K562 (cell line): ENCODE results near the gene ACAP3. TPM values are rescaled to one million over a fixed set of nuclear protein-coding genes. Genes with fewer than 3 reads are reported as not detected.

Experiments used
- BCOR ChIP-seq: fragments of 450-650 bp; IDR thresholded peaks from 2 replicates; pipeline ENCODE4 v1.6.1; 2016
- EP300 ChIP-seq: IDR thresholded peaks from 2 replicates; pipeline ENCODE4 v1.6.1; 2012; ENCODE audit warnings: low read length, improper control_type of control experiment
- NFE2 ChIP-seq: IDR thresholded peaks from 2 replicates; pipeline ENCODE4 v1.6.1; 2014; ENCODE audit warnings: antibody characterized with exemption, low read depth
- SMAD4 ChIP-seq: fragments of 250-450 bp; sonication (Bioruptor Pico); conservative IDR thresholded peaks from 2 replicates; pipeline ENCODE4 v1.8.0; 2021; ENCODE audit warnings: inconsistent platforms, mild to moderate bottlenecking, moderate library complexity
- SP1 ChIP-seq: sonication (generic); formaldehyde crosslinking; IDR thresholded peaks from 2 replicates; pipeline ENCODE4 v1.8.1; 2022; ENCODE audit warnings: mild to moderate bottlenecking, missing genetic modification reagents
- TEAD1 ChIP-seq, 2 experiments: fragments of 450-650 bp in 1 of 2; sonication (generic) in 1 of 2; formaldehyde crosslinking; IDR thresholded peaks; 2 replicates each; pipeline versions ENCODE4 v1.4.0 to v1.8.0; 2020 to 2022; ENCODE audit warnings: mild to moderate bottlenecking in 2 of 2, missing genetic modification reagents in 1 of 2
- ZBTB1 ChIP-seq: sonication (generic); formaldehyde crosslinking; IDR thresholded peaks from 2 replicates; pipeline ENCODE4 v1.8.1; 2023; ENCODE audit warnings: missing genetic modification reagents, low read depth, mild to moderate bottlenecking, borderline replicate concordance
- ZNF24 ChIP-seq: fragments of 450-650 bp; IDR thresholded peaks from 2 replicates; pipeline ENCODE4 v1.6.1; 2016
- polyA plus RNA-seq, 8 experiments: library from polyadenylated mRNA; depleted of rRNA in 4 of 8; stranded (reverse) in 5 of 8; unstranded in 3 of 8; fragments of >200 nt; fragmentation: Nextera tagmentation in 2 of 8; fragmentation: Illumina TruSeq in 1 of 8; extraction: Ambion mirVana in 2 of 8; extraction: Trizol in 1 of 8; gene quantifications; 2 replicates each; pipeline versions ENCODE4 v1.2.1 to v1.2.3, GENCODE V29; 2011 to 2014; ENCODE audit warnings: inconsistent platforms in 1 of 8, missing spikeins in 1 of 8
- total RNA-seq, 7 experiments: library from RNA; depleted of rRNA in 6 of 7; stranded (reverse); fragments of >200 nt in 6 of 7; fragmentation: Illumina TruSeq in 2 of 7; extraction: Trizol in 2 of 7; gene quantifications; 2 replicates each; pipeline versions ENCODE4 v1.2.1 to v1.2.3, GENCODE V29; 2011 to 2021; ENCODE audit warnings: low replicate concordance in 1 of 7
- TF ChIP-seq, protein P1 (sequence below): fragments of 150-350 bp; IDR thresholded peaks from 2 replicates; pipeline ENCODE4 v1.6.1; 2014; ENCODE audit warnings: low read depth, mild to moderate bottlenecking, low read length, borderline replicate concordance
- TF ChIP-seq, protein P2 (sequence below), 2 experiments: fragments of 450-650 bp; IDR thresholded peaks; 2 replicates each; pipeline ENCODE4 v1.6.1; 2016; ENCODE audit warnings: mild to moderate bottlenecking in 2 of 2, borderline replicate concordance in 1 of 2, low read depth in 1 of 2, moderate library complexity in 1 of 2
- TF ChIP-seq, protein P3 (sequence below): fragments of 450-650 bp; IDR thresholded peaks from 2 replicates; pipeline ENCODE4 v1.6.1; 2016; ENCODE audit warnings: missing biosample characterization, missing genetic modification characterization

The ACAP3 gene
- total and polyA plus RNA-seq, 9 of the 15 experiments (the other 6 are each of a cell fraction or from before 2014, with no cell fraction given) = 0.01 to 49.0 (median 12.0) TPM

- peak in 1 of 2 experiments; percentile 56; a peak in 1 of 4 replicates for TF ChIP-seq TEAD1 (CRISPR knock-in tag; IDR thresholded peaks at IDR 0.05)
- TF ChIP-seq NFE2 = no peak
- TF ChIP-seq EP300 = no peak
- no peak for TF ChIP-seq ZNF24
- TF ChIP-seq, protein P1, sequence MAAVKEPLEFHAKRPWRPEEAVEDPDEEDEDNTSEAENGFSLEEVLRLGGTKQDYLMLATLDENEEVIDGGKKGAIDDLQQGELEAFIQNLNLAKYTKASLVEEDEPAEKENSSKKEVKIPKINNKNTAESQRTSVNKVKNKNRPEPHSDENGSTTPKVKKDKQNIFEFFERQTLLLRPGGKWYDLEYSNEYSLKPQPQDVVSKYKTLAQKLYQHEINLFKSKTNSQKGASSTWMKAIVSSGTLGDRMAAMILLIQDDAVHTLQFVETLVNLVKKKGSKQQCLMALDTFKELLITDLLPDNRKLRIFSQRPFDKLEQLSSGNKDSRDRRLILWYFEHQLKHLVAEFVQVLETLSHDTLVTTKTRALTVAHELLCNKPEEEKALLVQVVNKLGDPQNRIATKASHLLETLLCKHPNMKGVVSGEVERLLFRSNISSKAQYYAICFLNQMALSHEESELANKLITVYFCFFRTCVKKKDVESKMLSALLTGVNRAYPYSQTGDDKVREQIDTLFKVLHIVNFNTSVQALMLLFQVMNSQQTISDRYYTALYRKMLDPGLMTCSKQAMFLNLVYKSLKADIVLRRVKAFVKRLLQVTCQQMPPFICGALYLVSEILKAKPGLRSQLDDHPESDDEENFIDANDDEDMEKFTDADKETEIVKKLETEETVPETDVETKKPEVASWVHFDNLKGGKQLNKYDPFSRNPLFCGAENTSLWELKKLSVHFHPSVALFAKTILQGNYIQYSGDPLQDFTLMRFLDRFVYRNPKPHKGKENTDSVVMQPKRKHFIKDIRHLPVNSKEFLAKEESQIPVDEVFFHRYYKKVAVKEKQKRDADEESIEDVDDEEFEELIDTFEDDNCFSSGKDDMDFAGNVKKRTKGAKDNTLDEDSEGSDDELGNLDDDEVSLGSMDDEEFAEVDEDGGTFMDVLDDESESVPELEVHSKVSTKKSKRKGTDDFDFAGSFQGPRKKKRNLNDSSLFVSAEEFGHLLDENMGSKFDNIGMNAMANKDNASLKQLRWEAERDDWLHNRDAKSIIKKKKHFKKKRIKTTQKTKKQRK = no peak
- TF ChIP-seq SMAD4 (CRISPR knock-in tag) = no peak
- no peak for TF ChIP-seq ZBTB1 (CRISPR knock-in tag)
- TF ChIP-seq BCOR = no peak
- TF ChIP-seq, protein P2, sequence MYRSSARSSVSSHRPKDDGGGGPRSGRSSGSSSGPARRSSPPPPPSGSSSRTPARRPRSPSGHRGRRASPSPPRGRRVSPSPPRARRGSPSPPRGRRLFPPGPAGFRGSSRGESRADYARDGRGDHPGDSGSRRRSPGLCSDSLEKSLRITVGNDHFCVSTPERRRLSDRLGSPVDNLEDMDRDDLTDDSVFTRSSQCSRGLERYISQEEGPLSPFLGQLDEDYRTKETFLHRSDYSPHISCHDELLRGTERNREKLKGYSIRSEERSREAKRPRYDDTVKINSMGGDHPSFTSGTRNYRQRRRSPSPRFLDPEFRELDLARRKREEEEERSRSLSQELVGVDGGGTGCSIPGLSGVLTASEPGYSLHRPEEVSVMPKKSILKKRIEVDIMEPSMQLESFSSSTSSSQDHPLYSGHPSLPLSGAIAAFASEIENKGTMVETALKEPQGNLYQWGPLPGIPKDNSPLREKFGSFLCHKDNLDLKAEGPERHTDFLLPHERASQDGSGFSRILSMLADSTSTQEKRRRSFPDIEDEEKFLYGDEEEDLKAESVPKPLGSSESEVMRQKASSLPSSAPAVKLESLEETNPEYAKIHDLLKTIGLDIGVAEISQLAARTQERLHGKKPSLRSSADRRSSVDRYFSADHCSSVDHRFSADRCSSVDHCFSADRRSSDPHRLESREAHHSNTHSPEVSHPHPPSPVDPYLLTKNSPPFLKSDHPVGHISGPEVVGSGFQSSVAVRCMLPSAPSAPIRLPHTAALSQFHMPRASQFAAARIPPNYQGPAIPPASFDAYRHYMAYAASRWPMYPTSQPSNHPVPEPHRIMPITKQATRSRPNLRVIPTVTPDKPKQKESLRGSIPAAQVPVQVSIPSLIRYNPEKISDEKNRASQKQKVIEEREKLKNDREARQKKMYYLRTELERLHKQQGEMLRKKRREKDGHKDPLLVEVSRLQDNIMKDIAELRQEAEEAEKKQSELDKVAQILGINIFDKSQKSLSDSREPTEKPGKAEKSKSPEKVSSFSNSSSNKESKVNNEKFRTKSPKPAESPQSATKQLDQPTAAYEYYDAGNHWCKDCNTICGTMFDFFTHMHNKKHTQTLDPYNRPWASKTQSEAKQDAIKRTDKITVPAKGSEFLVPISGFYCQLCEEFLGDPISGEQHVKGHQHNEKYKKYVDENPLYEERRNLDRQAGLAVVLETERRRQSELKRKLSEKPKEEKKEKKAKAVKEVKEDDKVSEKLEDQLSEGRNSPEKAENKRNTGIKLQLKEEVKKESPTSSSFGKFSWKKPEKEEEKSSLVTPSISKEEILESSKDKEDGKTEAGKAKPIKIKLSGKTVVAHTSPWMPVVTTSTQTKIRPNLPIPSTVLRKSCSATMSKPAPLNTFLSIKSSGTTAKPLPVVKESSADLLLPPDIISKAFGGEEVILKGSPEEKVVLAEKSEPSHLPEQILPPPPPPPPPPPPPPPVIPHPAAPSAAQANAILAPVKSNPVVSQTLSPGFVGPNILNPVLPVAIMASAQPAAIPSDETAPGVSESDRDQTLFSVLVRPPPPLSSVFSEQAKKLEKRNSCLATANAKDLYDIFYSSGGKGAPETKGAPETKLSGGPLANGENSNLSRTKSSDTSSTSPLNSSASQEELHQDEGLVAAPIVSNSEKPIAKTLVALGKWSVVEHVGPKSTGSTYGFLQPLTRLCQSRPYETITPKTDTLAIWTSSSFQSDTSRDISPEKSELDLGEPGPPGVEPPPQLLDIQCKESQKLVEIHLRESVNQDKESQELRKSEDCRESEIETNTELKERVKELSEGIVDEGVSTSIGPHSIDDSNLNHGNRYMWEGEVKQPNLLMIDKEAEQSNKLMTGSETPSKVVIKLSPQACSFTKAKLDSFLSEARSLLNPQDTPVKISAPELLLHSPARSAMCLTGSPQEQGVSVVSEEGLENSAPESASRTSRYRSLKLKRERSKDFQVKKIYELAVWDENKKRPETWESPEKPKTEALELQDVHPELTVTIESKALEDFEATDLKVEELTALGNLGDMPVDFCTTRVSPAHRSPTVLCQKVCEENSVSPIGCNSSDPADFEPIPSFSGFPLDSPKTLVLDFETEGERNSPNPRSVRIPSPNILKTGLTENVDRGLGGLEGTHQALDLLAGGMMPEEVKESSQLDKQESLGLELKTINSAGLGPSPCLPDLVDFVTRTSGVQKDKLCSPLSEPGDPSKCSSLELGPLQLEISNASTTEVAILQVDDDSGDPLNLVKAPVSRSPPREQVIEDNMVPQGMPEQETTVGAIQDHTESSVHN (IDR thresholded peaks at IDR 0.05; ENCODE audit: borderline replicate concordance in 1 of 2, low read depth in 1 of 2) = no peak
- TF ChIP-seq, protein P3, sequence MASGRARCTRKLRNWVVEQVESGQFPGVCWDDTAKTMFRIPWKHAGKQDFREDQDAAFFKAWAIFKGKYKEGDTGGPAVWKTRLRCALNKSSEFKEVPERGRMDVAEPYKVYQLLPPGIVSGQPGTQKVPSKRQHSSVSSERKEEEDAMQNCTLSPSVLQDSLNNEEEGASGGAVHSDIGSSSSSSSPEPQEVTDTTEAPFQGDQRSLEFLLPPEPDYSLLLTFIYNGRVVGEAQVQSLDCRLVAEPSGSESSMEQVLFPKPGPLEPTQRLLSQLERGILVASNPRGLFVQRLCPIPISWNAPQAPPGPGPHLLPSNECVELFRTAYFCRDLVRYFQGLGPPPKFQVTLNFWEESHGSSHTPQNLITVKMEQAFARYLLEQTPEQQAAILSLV = no peak
- peak; percentile 37; the same call in 1 of the 2 replicates for TF ChIP-seq SP1 (CRISPR knock-in tag)
Measured at GRCh38 chr1:1290238-1290731, 17.4 kb downstream of the ACAP3 start (continued).
